ENCODE measurements around the gene UBFD1. TPM values are rescaled to one million over a fixed set of nuclear protein-coding genes. Genes with fewer than 3 reads are reported as not detected.

UBFD1 gene
- total and polyA plus RNA-seq, 2 donors (not counting 1 experiment from before 2014, with no cell fraction given), result 66.6 to 101 TPM

DNA sequence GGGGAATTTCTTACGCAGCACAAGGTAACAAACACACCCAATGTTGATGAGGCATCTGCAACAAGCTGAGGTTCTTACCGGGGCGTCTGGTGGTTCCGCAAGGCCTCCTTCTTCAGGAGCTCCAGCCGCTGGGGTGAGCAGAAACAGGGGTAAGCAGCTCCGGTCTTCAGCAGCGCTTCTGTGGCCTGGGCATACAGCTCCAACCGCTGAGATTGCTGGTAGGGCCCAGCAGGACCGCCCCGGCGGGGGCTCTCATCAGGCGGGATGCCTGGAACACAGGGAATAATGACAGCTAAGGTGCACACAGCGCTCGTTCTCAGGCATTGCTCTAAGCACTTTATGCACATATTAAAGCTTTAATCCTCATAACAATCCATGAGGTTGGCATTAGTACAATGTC, 13.1 kb upstream of the UBFD1 start:
- Histone ChIP-seq H3K9me3 (ENCODE audit: control insufficient read depth, insufficient read depth, low read depth, low read length) (no peaks in the 10 kb centered on the region), H3K27ac (ENCODE audit: insufficient read depth, low read length) (no peak overlapping the region), H3K4me1 (ENCODE audit: control insufficient read depth, extremely low read depth, insufficient read depth, low read length) (no peaks in the 10 kb centered on the region), H3K36me3 (ENCODE audit: control insufficient read depth, insufficient read depth, low read length) (peaks cover 5% of the 10 kb centered on the region), H3K79me2 (ENCODE audit: control insufficient read depth, insufficient read depth, low read length) (no peaks in the 10 kb centered on the region), H3K4me3 (replicated peaks in 1 of 4; ENCODE audit: control extremely low read depth in 1 of 4, insufficient read depth in 1 of 4, low read depth in 3 of 4, low read length in 4 of 4) (no peak overlapping the region), H4K20me1 (ENCODE audit: control insufficient read depth, extremely low read depth, insufficient read depth, low read length) (no peaks in the 10 kb centered on the region), H2AFZ (ENCODE audit: low read length) (no peak overlapping the region), H3K27me3 (ENCODE audit: control insufficient read depth, insufficient read depth, low read length) (no peaks in the 10 kb centered on the region), H3K4me2 (ENCODE audit: extremely low read depth, insufficient read depth, low read length) (no peak overlapping the region), H3K9ac (ENCODE audit: insufficient read depth, low read length) (no peak overlapping the region)
- no peak for DNase-seq (ENCODE audit: low read depth in 2 of 2)
- TF ChIP-seq EZH2 (IDR thresholded peaks at IDR 0.05; ENCODE audit: low read length, missing control alignments), result no peak
- no peak for TF ChIP-seq CTCF (conservative IDR thresholded peaks at IDR 0.05 in 1 of 2, IDR thresholded peaks at IDR 0.05 in 1 of 2; ENCODE audit: low read depth in 1 of 2, low read length in 2 of 2)

- Histone ChIP-seq H4K20me1 (ENCODE audit: control insufficient read depth, extremely low read depth, insufficient read depth, low read length) (no peaks in the 10 kb centered on the region), H3K4me3 (replicated peaks in 1 of 4; ENCODE audit: control extremely low read depth in 1 of 4, insufficient read depth in 1 of 4, low read depth in 3 of 4, low read length in 4 of 4) (no peak overlapping the region), H3K36me3 (ENCODE audit: control insufficient read depth, insufficient read depth, low read length) (peaks cover 7% of the 10 kb centered on the region), H2AFZ (ENCODE audit: low read length) (no peak overlapping the region), H3K4me1 (ENCODE audit: control insufficient read depth, extremely low read depth, insufficient read depth, low read length) (no peaks in the 10 kb centered on the region), H3K27me3 (ENCODE audit: control insufficient read depth, insufficient read depth, low read length) (no peaks in the 10 kb centered on the region), H3K9me3 (ENCODE audit: control insufficient read depth, insufficient read depth, low read depth, low read length) (no peaks in the 10 kb centered on the region), H3K27ac (ENCODE audit: insufficient read depth, low read length) (no peak overlapping the region), H3K79me2 (ENCODE audit: control insufficient read depth, insufficient read depth, low read length) (no peaks in the 10 kb centered on the region), H3K4me2 (ENCODE audit: extremely low read depth, insufficient read depth, low read length) (no peak overlapping the region), H3K9ac (ENCODE audit: insufficient read depth, low read length) (no peak overlapping the region)
- no peak for DNase-seq (ENCODE audit: low read depth in 2 of 2)
- TF ChIP-seq CTCF (conservative IDR thresholded peaks at IDR 0.05 in 1 of 2, IDR thresholded peaks at IDR 0.05 in 1 of 2; ENCODE audit: low read depth in 1 of 2, low read length in 2 of 2) (no peak), EZH2 (IDR thresholded peaks at IDR 0.05; ENCODE audit: low read length, missing control alignments) (no peak)
Measured at GRCh38 chr16:23549938-23550337, 7.6 kb upstream of the UBFD1 start.

DNA sequence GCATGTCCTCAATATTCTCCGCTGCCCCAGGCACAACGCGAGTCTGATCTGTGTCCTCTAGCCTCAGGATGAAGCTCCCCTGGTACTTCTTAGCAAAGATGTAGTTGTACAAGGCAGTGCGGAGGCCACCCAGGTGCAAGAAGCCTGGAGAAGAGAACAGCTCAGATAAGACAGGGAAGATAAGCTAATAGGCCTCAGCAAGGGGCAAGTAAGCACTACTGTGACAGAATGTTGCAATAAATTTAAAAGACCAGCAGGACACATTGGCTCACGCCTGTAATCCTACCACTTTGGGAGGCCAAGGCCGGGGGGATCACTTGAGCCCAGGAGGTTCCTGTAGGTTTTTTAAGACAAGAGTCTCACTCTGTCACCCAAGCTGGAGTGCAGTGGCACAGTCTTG, 5.4 kb upstream of the UBFD1 start:
- no peak overlapping the region for H2AFZ ChIP-seq (ENCODE audit: low read length)
- H3K4me2 ChIP-seq (ENCODE audit: extremely low read depth, insufficient read depth, low read length), result no peak overlapping the region
- DNase-seq (ENCODE audit: low read depth in 2 of 2), result no peak
- TF ChIP-seq CTCF (conservative IDR thresholded peaks at IDR 0.05 in 1 of 2, IDR thresholded peaks at IDR 0.05 in 1 of 2; ENCODE audit: low read depth in 1 of 2, low read length in 2 of 2) (no peak), EZH2 (IDR thresholded peaks at IDR 0.05; ENCODE audit: low read length, missing control alignments) (no peak)
- H3K27ac ChIP-seq (ENCODE audit: insufficient read depth, low read length), result no peak overlapping the region
- no peaks in the 10 kb centered on the region for H3K4me1 ChIP-seq (ENCODE audit: control insufficient read depth, extremely low read depth, insufficient read depth, low read length)
- no peaks in the 10 kb centered on the region for H3K27me3 ChIP-seq (ENCODE audit: control insufficient read depth, insufficient read depth, low read length)
- no peaks in the 10 kb centered on the region for H4K20me1 ChIP-seq (ENCODE audit: control insufficient read depth, extremely low read depth, insufficient read depth, low read length)
- H3K36me3 ChIP-seq (ENCODE audit: control insufficient read depth, insufficient read depth, low read length), result peaks cover 7% of the 10 kb centered on the region
- H3K4me3 ChIP-seq (replicated peaks in 1 of 4; ENCODE audit: control extremely low read depth in 1 of 4, insufficient read depth in 1 of 4, low read depth in 3 of 4, low read length in 4 of 4), result no peak overlapping the region
- H3K79me2 ChIP-seq (ENCODE audit: control insufficient read depth, insufficient read depth, low read length), result no peaks in the 10 kb centered on the region
- no peaks in the 10 kb centered on the region for H3K9me3 ChIP-seq (ENCODE audit: control insufficient read depth, insufficient read depth, low read depth, low read length)
- no peak overlapping the region for H3K9ac ChIP-seq (ENCODE audit: insufficient read depth, low read length)
